Glutamatergic neuron (in vitro differentiated cells): ENCODE measurements around the gene IRGC. TPM values are rescaled to one million over a fixed set of nuclear protein-coding genes. Genes with fewer than 3 reads are reported as not detected.
A peak's percentile ranks its signal among the peaks of the same experiment; 100 is the strongest.

ENCODE experiments used
- DNase-seq: peaks from one replicate; pipeline ENCODE4 v3.0.0; 2022
- H3K27ac Mint-ChIP-seq: one replicate; pipeline ENCODE4 v1.8.0; 2020; ENCODE audit warnings: mild to moderate bottlenecking, mixed read lengths, inconsistent platforms; ENCODE audit not compliant: unreplicated experiment
- H3K27me3 Mint-ChIP-seq: one replicate; pipeline ENCODE4 v1.8.0; 2020; ENCODE audit warnings: mild to moderate bottlenecking, moderate library complexity, mixed read lengths, inconsistent platforms; ENCODE audit not compliant: unreplicated experiment
- H3K36me3 Mint-ChIP-seq: one replicate; pipeline ENCODE4 v1.8.0; 2020; ENCODE audit warnings: mild to moderate bottlenecking, mixed read lengths, inconsistent platforms; ENCODE audit not compliant: unreplicated experiment
- H3K4me1 Mint-ChIP-seq: one replicate; pipeline ENCODE4 v1.8.0; 2020; ENCODE audit warnings: mild to moderate bottlenecking, low read depth, mixed read lengths, inconsistent platforms; ENCODE audit not compliant: unreplicated experiment
- H3K4me3 Mint-ChIP-seq: one replicate; pipeline ENCODE4 v1.8.0; 2020; ENCODE audit warnings: mild to moderate bottlenecking, mixed read lengths, inconsistent platforms; ENCODE audit not compliant: unreplicated experiment
- H3K9me3 Mint-ChIP-seq: one replicate; pipeline ENCODE4 v1.8.0; 2020; ENCODE audit warnings: mild to moderate bottlenecking, moderate library complexity, mixed read lengths, inconsistent platforms; ENCODE audit not compliant: unreplicated experiment
- total RNA-seq: library from RNA; stranded (reverse); fragmentation: NEBNext Ultra II Directional; extraction: Animal tissue kit (Norgen Biotek cat#: 25700); gene quantifications from one replicate; pipeline ENCODE4 v1.2.1, GENCODE V29; 2021; ENCODE audit not compliant: unreplicated experiment
- TF ChIP-seq, protein P1 (sequence below): fragments of 200-600 bp; sonication (generic); IDR thresholded peaks from one replicate; pipeline ENCODE4 v1.5.0; 2021; ENCODE audit not compliant: partially characterized antibody, unreplicated experiment

IRGC gene
- total RNA-seq, 1 donor from 2014 or later = not detected

DNA sequence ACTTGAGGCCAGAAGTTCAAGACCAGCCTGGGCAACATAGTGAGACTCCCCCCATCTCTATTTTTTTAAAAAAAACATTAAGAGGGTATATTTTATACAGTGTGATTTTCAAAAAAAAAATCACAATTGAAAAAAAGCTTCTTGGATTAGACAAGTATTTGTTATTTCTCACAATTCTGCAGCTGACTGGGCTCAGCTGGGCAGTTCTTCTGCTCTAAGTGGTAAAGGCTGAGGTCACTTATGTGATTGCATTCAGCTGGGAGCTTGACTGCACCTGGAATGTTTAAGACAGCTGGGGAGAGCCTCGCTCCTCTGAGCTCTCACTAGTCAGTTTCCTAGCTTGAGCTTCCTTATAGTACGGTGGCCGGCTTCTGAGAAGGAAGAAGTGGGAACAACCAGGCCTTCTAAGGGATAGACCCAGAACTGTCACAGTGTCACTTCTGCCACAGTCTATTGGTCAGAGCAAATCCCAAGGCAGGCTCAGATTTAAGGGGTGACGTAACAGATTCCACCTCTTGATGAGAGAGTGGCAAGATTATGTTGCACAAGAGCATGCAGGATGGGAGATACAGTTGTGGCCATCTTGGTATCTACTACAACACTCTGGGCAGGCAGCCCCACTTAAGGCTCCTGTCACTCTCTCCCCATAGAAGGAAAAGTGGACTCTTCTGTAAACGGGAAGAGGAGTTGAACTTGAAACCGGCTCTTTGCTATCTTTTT, 19.7 kb upstream of the IRGC start:
- Mint-ChIP-seq H3K4me3 (no peak overlapping the region), H3K9me3 (peaks cover 7% of the 10 kb centered on the region), H3K36me3 (no peaks in the 10 kb centered on the region), H3K4me1 (no peaks in the 10 kb centered on the region), H3K27ac (no peak overlapping the region), H3K27me3 (peaks cover 6% of the 10 kb centered on the region)
- no peak for DNase-seq
- TF ChIP-seq, protein P1, sequence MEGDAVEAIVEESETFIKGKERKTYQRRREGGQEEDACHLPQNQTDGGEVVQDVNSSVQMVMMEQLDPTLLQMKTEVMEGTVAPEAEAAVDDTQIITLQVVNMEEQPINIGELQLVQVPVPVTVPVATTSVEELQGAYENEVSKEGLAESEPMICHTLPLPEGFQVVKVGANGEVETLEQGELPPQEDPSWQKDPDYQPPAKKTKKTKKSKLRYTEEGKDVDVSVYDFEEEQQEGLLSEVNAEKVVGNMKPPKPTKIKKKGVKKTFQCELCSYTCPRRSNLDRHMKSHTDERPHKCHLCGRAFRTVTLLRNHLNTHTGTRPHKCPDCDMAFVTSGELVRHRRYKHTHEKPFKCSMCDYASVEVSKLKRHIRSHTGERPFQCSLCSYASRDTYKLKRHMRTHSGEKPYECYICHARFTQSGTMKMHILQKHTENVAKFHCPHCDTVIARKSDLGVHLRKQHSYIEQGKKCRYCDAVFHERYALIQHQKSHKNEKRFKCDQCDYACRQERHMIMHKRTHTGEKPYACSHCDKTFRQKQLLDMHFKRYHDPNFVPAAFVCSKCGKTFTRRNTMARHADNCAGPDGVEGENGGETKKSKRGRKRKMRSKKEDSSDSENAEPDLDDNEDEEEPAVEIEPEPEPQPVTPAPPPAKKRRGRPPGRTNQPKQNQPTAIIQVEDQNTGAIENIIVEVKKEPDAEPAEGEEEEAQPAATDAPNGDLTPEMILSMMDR = no peak

DNA sequence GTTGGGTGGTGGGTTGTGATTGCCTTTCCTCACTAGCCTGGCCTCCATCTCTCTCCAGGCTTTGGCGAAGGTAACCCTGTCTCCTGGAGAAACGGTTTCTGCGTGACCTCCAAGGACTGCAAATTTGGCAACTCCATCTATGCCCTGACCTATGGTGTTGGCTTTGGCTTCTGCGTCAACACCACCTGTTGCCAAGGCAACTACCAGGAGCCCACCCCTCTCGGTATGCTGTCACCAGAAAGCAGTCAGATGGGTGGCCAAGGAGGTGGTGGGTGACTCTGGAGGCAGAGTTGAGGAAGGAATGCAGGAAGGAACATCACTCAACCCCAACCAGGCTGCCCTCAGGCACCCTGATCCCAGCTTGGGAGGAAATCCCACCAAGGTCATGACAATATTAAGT, 18.6 kb upstream of the IRGC start:
- H3K36me3 Mint-ChIP-seq = no peaks in the 10 kb centered on the region
- H3K9me3 Mint-ChIP-seq = peaks cover 5% of the 10 kb centered on the region
- H3K4me1 Mint-ChIP-seq = no peaks in the 10 kb centered on the region
- TF ChIP-seq, protein P1 = no peak
- no peak for DNase-seq
- H3K27me3 Mint-ChIP-seq = peaks cover 9% of the 10 kb centered on the region
- no peak overlapping the region for H3K4me3 Mint-ChIP-seq
- H3K27ac Mint-ChIP-seq = no peak overlapping the region

DNA sequence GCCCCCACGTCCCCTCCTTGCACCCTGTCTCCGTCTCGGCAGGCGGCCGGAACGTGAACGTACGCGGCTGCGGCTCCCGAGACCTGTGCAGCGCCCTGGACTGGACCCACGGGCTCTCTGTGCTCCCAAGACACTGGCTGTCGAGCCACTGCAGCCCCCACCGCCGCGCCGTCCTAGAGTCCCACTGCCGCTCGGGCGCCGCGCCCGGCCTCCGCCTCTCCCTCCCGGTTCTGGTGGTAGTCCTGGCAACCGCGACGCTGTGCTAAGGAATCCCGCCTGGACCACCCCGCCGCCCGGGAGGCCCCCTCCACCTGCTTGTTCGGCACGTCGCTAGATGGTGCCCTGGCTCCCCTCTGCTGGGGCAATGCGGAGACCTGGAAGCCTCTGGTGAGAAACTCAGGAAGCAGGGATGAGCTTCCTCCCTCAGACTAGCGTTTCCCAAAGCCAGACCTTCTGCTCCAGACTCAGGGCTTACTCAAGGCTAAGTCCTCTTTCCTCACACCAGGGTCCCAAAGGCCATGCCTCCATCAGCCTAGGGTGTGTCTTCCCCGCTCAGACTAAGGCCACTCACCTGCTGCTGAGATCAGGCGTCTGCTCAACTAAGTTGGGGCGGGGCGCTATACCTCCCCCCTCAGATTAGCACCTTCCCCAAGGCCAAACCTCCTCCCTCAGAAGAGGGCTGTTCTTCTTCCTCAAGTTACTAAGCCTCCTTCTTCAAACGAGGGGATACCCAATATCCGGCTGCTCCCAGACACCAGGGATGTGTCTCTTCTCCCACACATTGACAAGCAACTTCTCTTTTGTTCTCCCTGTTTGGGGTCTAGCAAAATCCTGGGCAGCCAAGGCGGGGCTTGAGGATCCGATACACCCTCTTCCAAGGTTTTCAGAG, 16.1 kb upstream of the IRGC start:
- H3K4me3 Mint-ChIP-seq = peak overlapping the region; percentile 34
- no peak overlapping the region for H3K27ac Mint-ChIP-seq
- H3K36me3 Mint-ChIP-seq = no peaks in the 10 kb centered on the region
- H3K27me3 Mint-ChIP-seq = peaks cover 9% of the 10 kb centered on the region
- no peaks in the 10 kb centered on the region for H3K4me1 Mint-ChIP-seq
- peaks cover 5% of the 10 kb centered on the region for H3K9me3 Mint-ChIP-seq
- TF ChIP-seq, protein P1 = no peak
- peak; percentile 47 for DNase-seq

DNA sequence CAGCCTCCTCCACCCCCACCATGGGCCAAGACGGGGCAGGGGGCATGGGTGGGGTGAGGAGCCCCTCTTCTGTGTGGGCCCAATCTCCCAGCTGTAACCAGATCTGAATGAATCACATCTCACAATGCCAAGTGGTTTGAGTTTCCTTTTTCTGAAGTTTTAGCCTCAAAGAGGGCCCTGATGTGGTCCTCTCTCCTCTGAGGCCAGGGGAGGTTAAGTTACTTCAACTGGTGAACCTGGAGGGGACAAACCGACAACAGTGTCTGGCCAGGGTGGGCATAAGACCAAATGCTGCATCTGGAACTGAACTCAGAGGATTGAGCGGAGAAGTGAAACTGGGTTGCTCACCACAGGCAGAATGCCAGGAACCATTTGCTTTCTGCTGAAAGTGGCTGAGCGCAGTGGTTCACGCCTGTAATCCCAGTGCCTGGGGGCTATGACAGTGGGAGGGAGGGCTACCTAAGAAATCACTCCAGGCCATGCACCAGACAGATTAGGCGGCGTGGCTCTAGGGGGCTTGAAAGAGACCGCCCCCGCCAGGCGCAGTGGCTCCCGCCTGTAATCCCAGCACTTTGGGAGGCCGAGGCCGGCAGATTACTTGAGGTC, 15.4 kb upstream of the IRGC start:
- Mint-ChIP-seq H3K27ac (no peak overlapping the region), H3K27me3 (peaks cover 11% of the 10 kb centered on the region), H3K4me3 (no peak overlapping the region), H3K4me1 (no peaks in the 10 kb centered on the region), H3K36me3 (no peaks in the 10 kb centered on the region), H3K9me3 (peaks cover 5% of the 10 kb centered on the region)
- TF ChIP-seq, protein P1 = no peak
- DNase-seq = no peak
